ENCODE results near the gene EDIL3. TPM values are rescaled to one million over a fixed set of nuclear protein-coding genes. Genes with fewer than 3 reads are reported as not detected.

The EDIL3 gene
- total and polyA plus RNA-seq, 7 donors: 3.5 to 57.3 (median 37.1) TPM

DNA sequence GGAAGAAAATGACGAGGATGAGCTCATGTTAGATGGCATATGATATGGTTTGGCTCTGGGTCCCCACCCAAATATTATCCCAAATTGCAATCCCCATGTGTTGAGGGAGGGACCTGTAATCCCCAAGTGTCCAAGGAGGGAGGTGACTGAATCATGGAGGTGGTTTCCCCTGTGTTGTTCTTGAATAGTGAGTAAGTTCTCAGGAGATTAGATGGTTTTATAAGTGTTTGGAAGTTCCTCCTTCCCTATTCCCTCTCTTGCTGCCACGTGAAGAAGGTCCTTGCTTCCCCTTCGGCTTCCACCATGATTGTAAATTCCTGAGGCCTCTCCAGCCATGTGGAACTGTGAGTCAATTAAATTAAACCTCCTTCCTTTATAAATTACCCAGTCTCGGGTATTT lies 10.1 kb downstream of the EDIL3 start:
- WGBS, 2 donors: 86 to 92% methylated on average over 4 of the region's 4 CpGs
- no peak for TF ChIP-seq POLR2A (IDR thresholded peaks at IDR 0.05)
- TF ChIP-seq POLR2AphosphoS5 (IDR thresholded peaks at IDR 0.05): no peak

DNA sequence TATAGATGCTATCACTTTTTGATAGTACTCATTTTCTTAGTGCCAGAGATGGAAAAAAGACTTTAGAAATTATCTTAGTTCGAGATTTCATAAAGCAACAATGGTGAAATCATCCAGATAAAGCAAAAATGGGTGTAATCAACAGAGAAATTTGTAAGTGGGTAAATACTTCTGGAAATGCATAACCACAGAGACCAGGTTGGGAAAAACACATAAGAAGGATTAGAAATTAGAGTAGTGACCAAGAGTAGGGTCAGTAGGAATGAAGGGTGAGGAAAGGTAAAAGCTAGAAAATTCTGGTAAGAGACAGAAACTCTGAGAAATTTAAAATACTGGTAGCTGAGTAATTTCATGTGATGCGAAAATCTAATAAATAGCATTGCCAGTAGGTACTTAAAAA lies 11.2 kb downstream of the EDIL3 start:
- DNase-seq: no peak
- 87 to 93% methylated on average over 2 of the region's 2 CpGs for WGBS, 2 donors
- Histone ChIP-seq H3K9me3 (no peaks in the 10 kb centered on the region), H3K4me3 (no peak overlapping the region), H3K36me3 (no peaks in the 10 kb centered on the region), H3K27ac (no peak overlapping the region), H3K27me3 (no peaks in the 10 kb centered on the region), H3K4me1 (peaks cover 0 to 5% (median 0%) of the 10 kb centered on the region in 4 donors)
- intact Hi-C loops (cut with DNase I): no loop called here
- TF ChIP-seq, protein P1, sequence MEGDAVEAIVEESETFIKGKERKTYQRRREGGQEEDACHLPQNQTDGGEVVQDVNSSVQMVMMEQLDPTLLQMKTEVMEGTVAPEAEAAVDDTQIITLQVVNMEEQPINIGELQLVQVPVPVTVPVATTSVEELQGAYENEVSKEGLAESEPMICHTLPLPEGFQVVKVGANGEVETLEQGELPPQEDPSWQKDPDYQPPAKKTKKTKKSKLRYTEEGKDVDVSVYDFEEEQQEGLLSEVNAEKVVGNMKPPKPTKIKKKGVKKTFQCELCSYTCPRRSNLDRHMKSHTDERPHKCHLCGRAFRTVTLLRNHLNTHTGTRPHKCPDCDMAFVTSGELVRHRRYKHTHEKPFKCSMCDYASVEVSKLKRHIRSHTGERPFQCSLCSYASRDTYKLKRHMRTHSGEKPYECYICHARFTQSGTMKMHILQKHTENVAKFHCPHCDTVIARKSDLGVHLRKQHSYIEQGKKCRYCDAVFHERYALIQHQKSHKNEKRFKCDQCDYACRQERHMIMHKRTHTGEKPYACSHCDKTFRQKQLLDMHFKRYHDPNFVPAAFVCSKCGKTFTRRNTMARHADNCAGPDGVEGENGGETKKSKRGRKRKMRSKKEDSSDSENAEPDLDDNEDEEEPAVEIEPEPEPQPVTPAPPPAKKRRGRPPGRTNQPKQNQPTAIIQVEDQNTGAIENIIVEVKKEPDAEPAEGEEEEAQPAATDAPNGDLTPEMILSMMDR (IDR thresholded peaks at IDR 0.05): no peak
- TF ChIP-seq POLR2A (IDR thresholded peaks at IDR 0.05) (no peak), EP300 (IDR thresholded peaks at IDR 0.05) (no peak), POLR2AphosphoS5 (IDR thresholded peaks at IDR 0.05) (no peak)

More for the DNA sequence above, 10.1 kb downstream of the EDIL3 start:
- no peak overlapping the region for H3K4me3 ChIP-seq
- H3K9me3 ChIP-seq: no peaks in the 10 kb centered on the region
- no peak for DNase-seq
- intact Hi-C loops (cut with DNase I): no loop called here
- no peaks in the 10 kb centered on the region for H3K36me3 ChIP-seq
- no peaks in the 10 kb centered on the region for H3K27me3 ChIP-seq
- H3K27ac ChIP-seq: no peak overlapping the region
- H3K4me1 ChIP-seq: peaks cover 0 to 5% (median 0%) of the 10 kb centered on the region in 4 donors

DNA sequence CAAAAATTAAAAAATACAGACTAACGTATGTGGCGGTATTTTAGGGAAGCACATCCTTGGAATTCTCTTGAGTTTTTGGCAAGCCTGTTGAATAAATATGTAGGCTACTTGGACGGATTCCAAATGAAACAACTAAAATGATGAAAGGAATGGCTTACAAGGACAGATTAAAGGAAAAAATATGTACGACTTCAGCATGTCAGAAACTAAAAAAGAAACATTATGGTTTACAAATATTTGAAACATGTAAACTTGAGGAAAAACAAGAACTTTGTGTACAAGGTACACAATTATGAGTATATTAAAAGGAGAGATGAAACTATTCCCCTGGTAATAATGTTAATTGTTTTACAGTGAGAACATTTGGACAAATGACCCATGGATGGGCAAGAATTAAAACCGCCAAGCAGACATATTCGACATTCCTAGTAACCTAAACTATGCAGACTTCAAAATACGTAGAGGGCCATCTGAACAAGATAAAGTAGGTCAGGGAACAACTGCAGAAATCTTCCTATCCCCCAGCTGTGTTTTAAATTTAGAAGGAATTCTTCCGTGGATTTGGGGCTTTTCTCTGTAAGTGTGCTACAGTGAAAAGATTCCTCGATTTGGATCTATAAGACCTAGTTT lies 12.5 kb downstream of the EDIL3 start:
- H3K27me3 ChIP-seq: no peaks in the 10 kb centered on the region
- H3K27ac ChIP-seq: peak overlapping the region in 1 of 4 donors; percentile 13
- H3K4me3 ChIP-seq: no peak overlapping the region
- intact Hi-C loops (cut with DNase I): no loop called here
- peaks cover 0 to 5% (median 0%) of the 10 kb centered on the region in 4 donors for H3K4me1 ChIP-seq
- no peaks in the 10 kb centered on the region for H3K36me3 ChIP-seq
- TF ChIP-seq, protein P1 (IDR thresholded peaks at IDR 0.05): no peak
- TF ChIP-seq POLR2A (IDR thresholded peaks at IDR 0.05) (no peak), EP300 (IDR thresholded peaks at IDR 0.05) (no peak), POLR2AphosphoS5 (IDR thresholded peaks at IDR 0.05) (no peak)
- H3K9me3 ChIP-seq: no peaks in the 10 kb centered on the region
- WGBS, 2 donors: 79 to 80% methylated on average over 9 of the region's 9 CpGs
- DNase-seq: no peak

DNA sequence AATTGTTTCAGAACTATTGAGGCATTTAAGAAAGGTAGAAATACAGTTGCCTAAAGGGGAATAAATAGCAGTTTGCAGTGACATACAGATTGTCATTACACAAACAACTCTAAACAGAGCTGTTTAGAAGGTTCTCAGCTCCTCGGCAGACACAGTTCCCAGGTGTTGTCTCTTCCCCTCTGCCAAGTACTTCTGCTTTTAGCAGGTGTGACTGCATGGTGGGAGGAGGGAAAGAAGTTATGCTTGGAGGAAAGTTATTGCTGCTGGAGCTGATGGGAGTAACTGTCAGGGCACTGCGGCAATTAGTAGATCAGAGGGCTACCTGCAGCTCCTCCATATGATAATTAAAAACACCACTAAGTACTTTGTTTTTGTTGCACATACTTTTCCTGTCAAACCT lies 14.5 kb downstream of the EDIL3 start:
- Histone ChIP-seq H3K4me3 (no peak overlapping the region), H3K27me3 (no peaks in the 10 kb centered on the region), H3K36me3 (no peaks in the 10 kb centered on the region), H3K27ac (no peak overlapping the region), H3K9me3 (no peaks in the 10 kb centered on the region), H3K4me1 (peaks cover 0 to 5% (median 0%) of the 10 kb centered on the region in 4 donors)
- DNase-seq: no peak
- WGBS, 2 donors: 9 to 32% methylated on average over 2 of the region's 2 CpGs
- TF ChIP-seq, protein P1 (IDR thresholded peaks at IDR 0.05): no peak
- no peak for TF ChIP-seq POLR2AphosphoS5 (IDR thresholded peaks at IDR 0.05)
- TF ChIP-seq EP300 (IDR thresholded peaks at IDR 0.05): no peak
- TF ChIP-seq POLR2A (IDR thresholded peaks at IDR 0.05): no peak
- intact Hi-C loops (cut with DNase I): no loop called here

DNA sequence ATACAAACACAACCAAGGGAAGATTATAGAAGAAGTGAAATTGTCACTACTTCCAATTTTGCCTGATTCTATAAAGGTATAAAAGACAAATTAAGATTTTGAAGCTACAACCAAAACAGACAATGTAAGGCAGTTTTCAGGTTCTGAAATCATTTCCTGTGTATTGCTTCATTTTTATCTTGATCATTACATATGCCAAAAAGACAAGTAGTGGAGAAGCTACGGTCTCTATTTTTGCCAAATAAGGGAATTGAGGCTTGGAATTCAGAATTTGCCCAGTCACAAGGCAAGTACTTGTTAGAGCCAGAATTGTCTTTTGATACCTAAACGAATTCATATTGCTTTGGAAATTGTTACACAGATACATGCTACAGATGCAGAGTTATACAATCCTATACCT lies 20.6 kb downstream of the EDIL3 start:
- H3K36me3 ChIP-seq: no peaks in the 10 kb centered on the region
- H3K9me3 ChIP-seq: no peaks in the 10 kb centered on the region
- H3K27ac ChIP-seq: no peak overlapping the region
- no peaks in the 10 kb centered on the region for H3K27me3 ChIP-seq
- no peaks in the 10 kb centered on the region for H3K4me1 ChIP-seq
- H3K4me3 ChIP-seq: no peak overlapping the region
- TF ChIP-seq POLR2A (IDR thresholded peaks at IDR 0.05) (no peak), POLR2AphosphoS5 (IDR thresholded peaks at IDR 0.05) (no peak), EP300 (IDR thresholded peaks at IDR 0.05) (no peak)
- TF ChIP-seq, protein P1 (IDR thresholded peaks at IDR 0.05): no peak
- WGBS, 2 donors: 82 to 83% methylated on average over 2 of the region's 2 CpGs
- intact Hi-C loops (cut with DNase I): no loop called here
- no peak for DNase-seq

Measured in sigmoid colon (tissue), 7 donors.